GM12872 (cell line): ENCODE data around the gene SLC6A8.

Experiments used
- CTCF ChIP-seq: IDR thresholded peaks from 3 replicates; pipeline ENCODE4 v1.5.1; 2011; ENCODE audit warnings: low read depth, mild to moderate bottlenecking, low read length, moderate library complexity; ENCODE audit not compliant: insufficient read depth

SLC6A8 gene

GRCh38 chrX:153739754-153740486, 52.2 kb downstream of the SLC6A8 start:
- no peak for TF ChIP-seq CTCF

- no peak for TF ChIP-seq CTCF
Observed at GRCh38 chrX:153740631-153741222, 53.0 kb downstream of the SLC6A8 start.

- no peak for TF ChIP-seq CTCF
Observed at GRCh38 chrX:153741446-153741845, 53.7 kb downstream of the SLC6A8 start.

GRCh38 chrX:153744210-153745066, 56.7 kb downstream of the SLC6A8 start:
- TF ChIP-seq CTCF, result no peak
